Spleen (tissue), 11 donors: Measurements from ENCODE around the gene PEX7. TPM values are rescaled to one million over a fixed set of nuclear protein-coding genes. Genes with fewer than 3 reads are reported as not detected.
A peak's percentile ranks its signal among the peaks of the same experiment; 100 is the strongest.
"Not testable (repeated sequence)": the region's sequence is repeated elsewhere in the genome, so short reads cannot be mapped to it uniquely, and the experiment has no call there.

ENCODE experiments used
- DNase-seq: peaks from one replicate; pipeline ENCODE4 v3.0.0-alpha.2; 2020
- H3K27ac ChIP-seq, 8 donors: fragments of 200-600 bp; sonication (generic) in 7 of 8; 1 replicate in 4 of 8; 2 replicates in 4 of 8; pipeline versions ENCODE4 v1.5.0 to v1.8.0; 2016 to 2021; ENCODE audit warnings: inconsistent platforms in 4 of 8, mild to moderate bottlenecking in 4 of 8, moderate library complexity in 1 of 8
- H3K27me3 ChIP-seq, 7 donors: fragments of 200-600 bp; sonication (generic) in 6 of 7; replicated peaks in 1 of 7; 1 replicate in 4 of 7; 2 replicates in 3 of 7; pipeline versions ENCODE4 v1.5.0 to v1.8.0; 2016 to 2021; ENCODE audit warnings: inconsistent platforms in 3 of 7, mild to moderate bottlenecking in 1 of 7
- H3K36me3 ChIP-seq, 6 donors: fragments of 200-600 bp; sonication (generic) in 5 of 6; 1 replicate in 4 of 6; 2 replicates in 2 of 6; pipeline versions ENCODE4 v1.5.0 to v1.8.0; 2016 to 2021; ENCODE audit warnings: inconsistent platforms in 2 of 6
- H3K4me1 ChIP-seq, 6 donors: fragments of 200-600 bp; sonication (generic) in 5 of 6; 1 replicate in 3 of 6; 2 replicates in 3 of 6; pipeline versions ENCODE4 v1.5.0 to v1.8.0; 2016 to 2021; ENCODE audit warnings: inconsistent platforms in 3 of 6
- H3K4me3 ChIP-seq, 8 donors: fragments of 200-600 bp; sonication (generic) in 7 of 8; 1 replicate in 4 of 8; 2 replicates in 4 of 8; pipeline versions ENCODE4 v1.5.0 to v1.8.0; 2016 to 2021; ENCODE audit warnings: inconsistent platforms in 4 of 8, mild to moderate bottlenecking in 4 of 8, moderate library complexity in 2 of 8
- H3K9me3 ChIP-seq, 8 donors: fragments of 200-600 bp; sonication (generic) in 7 of 8; 1 replicate in 4 of 8; 2 replicates in 4 of 8; pipeline versions ENCODE4 v1.5.0 to v1.8.0; 2016 to 2021; ENCODE audit warnings: inconsistent platforms in 4 of 8
- POLR2A ChIP-seq, 3 donors: fragments of 450-650 bp; IDR thresholded peaks; one replicate each; pipeline ENCODE4 v1.5.1; 2017; ENCODE audit warnings: antibody characterized with exemption in 3 of 3, mild to moderate bottlenecking in 1 of 3
- POLR2AphosphoS5 ChIP-seq, 3 donors: sonication (generic); formaldehyde crosslinking; IDR thresholded peaks; one replicate each; pipeline ENCODE4 v1.5.1; 2017; ENCODE audit warnings: antibody characterized with exemption in 3 of 3
- WGBS, 5 donors: extraction: QIAGEN DNeasy Blood & Tissue Kit in 3 of 5; methylation state at CpG; one replicate each; pipeline versions ENCODE4 v1.1.5 to v1.1.7; 2013 to 2018; 5-methylcytosine and 5-hydroxymethylcytosine counted together
- intact Hi-C: fragments of 100-400 bp; cut with DNase I; formaldehyde crosslinking; loops from one replicate; pipeline ENCODE4 v1.15.0; 2023; ENCODE audit warnings: low total_unique reads
- polyA plus RNA-seq, 3 donors: library from polyadenylated mRNA; stranded (reverse); fragments of 200-250 nt; gene quantifications; one replicate each; pipeline ENCODE4 v1.2.1, GENCODE V29; 2013
- total RNA-seq, 7 donors: library from RNA; depleted of rRNA in 3 of 7; stranded (reverse); fragments of >200 nt in 3 of 7; fragmentation: NEBNext Ultra II Directional in 4 of 7; extraction: Animal tissue kit (Norgen Biotek cat#: 25700) in 4 of 7; gene quantifications; one replicate each; pipeline versions ENCODE4 v1.1.0 to v1.2.1, GENCODE V29; 2016 to 2021
- TF ChIP-seq, protein P1 (sequence below), 11 experiments: fragments of 200-600 bp in 7 of 11; fragments of 450-650 bp in 4 of 11; sonication (generic) in 4 of 11; IDR thresholded peaks in 8 of 11; conservative IDR thresholded peaks in 3 of 11; 1 replicate in 7 of 11; 2 replicates in 4 of 11; pipeline versions ENCODE4 v1.4.0 to v1.8.0; 2016 to 2021; ENCODE audit warnings: antibody characterized with exemption in 11 of 11, inconsistent platforms in 4 of 11, mild to moderate bottlenecking in 1 of 11
- donor health status: healthy with polysubstance abuse.
- donor health status: DM: no; HTN: no; CAD: no; lungs with moderate emphysema.
- donor health status: DM: no; HTN: no; CAD: no.
- donor health status: Bipolar disorder and iron deficiency.
- donor health status: healthy.
- donor health status: DM: no; HTN: no; CAD: no.
- donor health status: DM: yes; HTN: yes; CAD: no.

The PEX7 gene
- total and polyA plus RNA-seq, 10 donors = 2.2 to 6.4 (median 5.0) TPM

DNA sequence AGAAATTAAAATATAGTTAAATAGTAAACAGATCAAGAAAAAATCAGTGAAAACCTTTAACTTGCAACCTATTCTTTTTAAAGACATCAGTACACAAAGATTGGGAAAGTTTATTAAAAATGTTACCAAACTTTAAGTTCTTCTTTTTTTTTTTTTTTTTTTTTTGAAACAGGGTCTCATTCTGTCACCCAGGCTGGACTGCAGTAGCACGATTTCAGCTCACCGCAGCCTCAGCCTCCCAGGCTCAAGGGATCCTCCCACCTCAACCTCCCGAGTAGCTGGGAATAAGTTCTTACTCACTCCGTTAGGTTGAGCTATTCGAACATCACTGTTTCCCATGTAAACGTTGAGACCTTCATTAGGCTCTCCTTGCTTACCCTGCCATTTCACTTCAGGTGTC, 35.7 kb upstream of the PEX7 start:
- intact Hi-C loops = no loop called here
- H3K4me1 ChIP-seq = peaks cover 77 to 100% (median 92%) of the 10 kb centered on the region in 6 donors

DNA sequence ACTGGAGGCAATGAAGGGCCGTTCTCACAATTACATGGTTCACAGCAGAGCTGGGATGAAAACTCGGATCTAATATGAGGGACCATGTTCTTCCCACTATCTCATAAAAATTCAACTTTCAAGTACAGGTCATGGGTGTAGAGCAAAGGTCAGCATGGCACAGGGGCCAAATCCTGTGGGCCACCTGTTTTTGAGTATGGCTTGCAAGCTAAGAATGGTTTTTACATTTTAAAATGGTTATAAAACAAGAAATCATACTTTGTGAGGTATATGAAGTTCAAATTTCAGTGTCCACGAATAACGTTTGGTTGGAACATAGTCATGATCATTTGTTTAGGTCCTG, 34.7 kb upstream of the PEX7 start:
- Histone ChIP-seq H3K4me3 (peak overlapping the region in 2 of 8 donors; percentile 89 to 91), H3K4me1 (peaks cover 74 to 90% (median 83%) of the 10 kb centered on the region in 6 donors), H3K36me3 (no peaks in the 10 kb centered on the region), H3K9me3 (no peaks in the 10 kb centered on the region), H3K27me3 (no peaks in the 10 kb centered on the region), H3K27ac (peak overlapping the region; percentile 51 to 98 (median 95))
- TF ChIP-seq POLR2A (IDR thresholded peaks at IDR 0.05) = no peak
- no peak for TF ChIP-seq POLR2AphosphoS5 (IDR thresholded peaks at IDR 0.05)
- TF ChIP-seq, protein P1, sequence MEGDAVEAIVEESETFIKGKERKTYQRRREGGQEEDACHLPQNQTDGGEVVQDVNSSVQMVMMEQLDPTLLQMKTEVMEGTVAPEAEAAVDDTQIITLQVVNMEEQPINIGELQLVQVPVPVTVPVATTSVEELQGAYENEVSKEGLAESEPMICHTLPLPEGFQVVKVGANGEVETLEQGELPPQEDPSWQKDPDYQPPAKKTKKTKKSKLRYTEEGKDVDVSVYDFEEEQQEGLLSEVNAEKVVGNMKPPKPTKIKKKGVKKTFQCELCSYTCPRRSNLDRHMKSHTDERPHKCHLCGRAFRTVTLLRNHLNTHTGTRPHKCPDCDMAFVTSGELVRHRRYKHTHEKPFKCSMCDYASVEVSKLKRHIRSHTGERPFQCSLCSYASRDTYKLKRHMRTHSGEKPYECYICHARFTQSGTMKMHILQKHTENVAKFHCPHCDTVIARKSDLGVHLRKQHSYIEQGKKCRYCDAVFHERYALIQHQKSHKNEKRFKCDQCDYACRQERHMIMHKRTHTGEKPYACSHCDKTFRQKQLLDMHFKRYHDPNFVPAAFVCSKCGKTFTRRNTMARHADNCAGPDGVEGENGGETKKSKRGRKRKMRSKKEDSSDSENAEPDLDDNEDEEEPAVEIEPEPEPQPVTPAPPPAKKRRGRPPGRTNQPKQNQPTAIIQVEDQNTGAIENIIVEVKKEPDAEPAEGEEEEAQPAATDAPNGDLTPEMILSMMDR (IDR thresholded peaks at IDR 0.05 in 8 of 11, conservative IDR thresholded peaks at IDR 0.05 in 3 of 11) = no peak
- WGBS, 5 donors = 52 to 65% (median 56%) methylated on average over 4 of the region's 4 CpGs
- DNase-seq = no peak
- intact Hi-C loops = no loop called here

More for the DNA sequence above, 35.7 kb upstream of the PEX7 start:
- H3K9me3 ChIP-seq = no peaks in the 10 kb centered on the region
- 66 to 87% (median 73%) methylated on average over 6 of the region's 6 CpGs for WGBS, 5 donors
- H3K4me3 ChIP-seq = peak overlapping the region in 2 of 8 donors; percentile 1 to 89
- TF ChIP-seq POLR2A (IDR thresholded peaks at IDR 0.05) = no peak
- TF ChIP-seq, protein P1 (IDR thresholded peaks at IDR 0.05 in 8 of 11, conservative IDR thresholded peaks at IDR 0.05 in 3 of 11) = no peak
- TF ChIP-seq POLR2AphosphoS5 (IDR thresholded peaks at IDR 0.05) = no peak
- DNase-seq = no peak
- H3K36me3 ChIP-seq = no peaks in the 10 kb centered on the region
- H3K27ac ChIP-seq = peak overlapping the region in 7 of 8 donors; percentile 78 to 98 (median 95)
- no peaks in the 10 kb centered on the region for H3K27me3 ChIP-seq

DNA sequence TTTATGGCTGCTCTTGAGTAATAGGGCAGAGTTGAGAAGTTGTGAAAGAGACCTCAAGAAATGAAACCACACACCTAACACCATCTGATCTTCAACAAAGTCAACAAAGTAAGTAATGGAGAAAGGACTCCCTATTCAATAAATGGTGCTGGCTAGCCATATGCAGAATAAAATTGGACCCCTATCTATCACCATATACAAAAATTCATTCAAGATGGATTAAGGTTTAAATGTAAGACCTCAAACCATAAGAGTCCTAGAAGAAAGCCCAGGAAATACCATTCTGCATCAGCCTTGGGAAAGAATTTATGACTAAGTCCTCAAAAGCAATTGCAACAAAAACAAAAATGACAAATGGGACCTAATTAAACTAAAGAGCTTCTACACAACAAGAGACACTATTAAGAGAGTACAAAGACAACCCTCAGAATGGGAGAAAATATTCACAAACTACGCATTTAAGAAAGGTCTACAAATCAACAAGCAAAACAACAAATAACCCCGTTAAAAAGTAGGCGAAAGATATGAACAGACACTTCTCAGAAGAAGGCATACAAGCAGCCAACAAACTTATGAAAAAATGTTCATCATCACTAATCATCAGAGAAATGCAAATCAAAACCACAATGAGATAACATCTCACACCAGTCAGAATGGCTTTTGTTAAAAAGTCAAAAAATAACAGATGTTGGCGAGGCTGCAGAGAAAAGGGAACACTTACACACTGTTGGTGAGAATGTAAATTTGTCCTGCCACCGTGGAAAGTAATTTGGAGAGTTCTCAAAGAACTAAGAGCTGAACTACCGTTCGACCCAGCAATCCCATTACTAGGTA, 34.1 kb upstream of the PEX7 start:
- Histone ChIP-seq H3K36me3 (no peaks in the 10 kb centered on the region), H3K4me3 (peak overlapping the region in 4 of 8 donors; percentile 2 to 91 (median 50)), H3K4me1 (peaks cover 74 to 88% (median 80%) of the 10 kb centered on the region in 6 donors), H3K27me3 (no peaks in the 10 kb centered on the region), H3K9me3 (no peaks in the 10 kb centered on the region), H3K27ac (peak overlapping the region; percentile 51 to 98 (median 95))
- no peak for TF ChIP-seq POLR2AphosphoS5 (IDR thresholded peaks at IDR 0.05)
- TF ChIP-seq, protein P1 (IDR thresholded peaks at IDR 0.05 in 8 of 11, conservative IDR thresholded peaks at IDR 0.05 in 3 of 11) = no peak
- TF ChIP-seq POLR2A (IDR thresholded peaks at IDR 0.05) = no peak
- no peak for DNase-seq
- intact Hi-C loops = no loop called here
- 41 to 60% (median 46%) methylated on average over 7 of the region's 7 CpGs for WGBS, 5 donors

DNA sequence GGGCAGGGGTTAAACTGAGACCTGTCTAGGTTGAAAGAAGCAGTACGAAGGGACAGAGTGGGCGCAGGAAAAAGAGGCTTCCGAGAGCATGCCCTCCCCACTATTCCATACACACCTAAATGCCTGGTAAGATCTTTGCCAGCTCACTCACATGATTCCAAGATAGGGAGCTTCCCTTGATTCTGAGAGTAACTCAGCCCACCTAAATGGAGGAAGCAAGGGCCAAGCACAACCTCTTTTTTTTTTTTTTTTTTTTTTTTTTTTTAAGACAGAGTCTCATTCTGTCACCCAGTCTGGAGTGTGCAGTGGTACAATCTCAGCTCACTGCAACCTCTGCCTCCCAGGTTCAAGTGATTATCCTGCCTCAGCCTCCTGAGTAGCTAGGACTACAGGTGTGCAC, 33.0 kb upstream of the PEX7 start:
- Histone ChIP-seq H3K4me3 (peak overlapping the region in 6 of 8 donors; percentile 83 to 93 (median 88)), H3K4me1 (peaks cover 66 to 83% (median 72%) of the 10 kb centered on the region in 6 donors), H3K27ac (peak overlapping the region in 7 of 8 donors; percentile 95 to 98 (median 96))
- DNase-seq, H3K9me3 ChIP-seq, H3K36me3 ChIP-seq, H3K27me3 ChIP-seq, intact Hi-C loops: not testable (repeated sequence)
- WGBS, 5 donors = 72 to 93% (median 91%) methylated on average over 3 of the region's 3 CpGs
